NCI-H2029 (cell line): Measurements from ENCODE around the gene TM9SF4.

ENCODE experiments used
- DNase-seq: peaks from one replicate; lab custom pipeline; 2025; lab: John Stamatoyannopoulos, UW

The TM9SF4 gene

DNA sequence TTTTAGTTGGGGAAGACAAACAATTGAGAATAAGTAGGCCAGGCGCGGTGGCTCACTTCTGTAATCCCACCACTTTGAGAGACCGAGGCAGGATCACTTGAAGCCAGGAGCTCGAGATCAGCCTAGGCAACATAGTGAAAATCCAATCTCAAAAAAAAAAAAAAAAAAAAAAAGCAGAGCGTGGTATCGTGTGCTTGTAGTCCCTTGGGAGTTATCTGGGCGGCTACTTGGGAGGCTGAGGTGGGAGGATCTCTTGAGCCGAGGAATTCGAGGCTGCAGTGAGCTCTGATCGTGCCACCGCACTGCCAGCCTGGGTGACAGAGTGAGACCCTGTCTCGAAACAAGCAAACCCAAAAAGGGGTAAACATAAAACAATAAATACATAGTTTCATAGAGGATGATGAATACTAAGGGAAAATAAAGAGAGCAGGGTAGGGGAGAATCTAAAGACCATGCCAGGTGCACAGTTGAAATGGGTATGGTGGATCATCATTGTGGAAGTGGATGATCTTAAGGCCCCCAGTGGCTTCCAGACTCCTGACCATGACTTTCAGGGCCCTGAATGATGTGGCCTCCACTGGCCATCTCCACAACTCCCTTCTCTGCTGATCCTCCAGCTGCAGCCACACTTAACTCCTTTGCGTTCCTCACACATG is 99.1 kb downstream of the TM9SF4 start:
- DNase-seq, result no peak

DNA sequence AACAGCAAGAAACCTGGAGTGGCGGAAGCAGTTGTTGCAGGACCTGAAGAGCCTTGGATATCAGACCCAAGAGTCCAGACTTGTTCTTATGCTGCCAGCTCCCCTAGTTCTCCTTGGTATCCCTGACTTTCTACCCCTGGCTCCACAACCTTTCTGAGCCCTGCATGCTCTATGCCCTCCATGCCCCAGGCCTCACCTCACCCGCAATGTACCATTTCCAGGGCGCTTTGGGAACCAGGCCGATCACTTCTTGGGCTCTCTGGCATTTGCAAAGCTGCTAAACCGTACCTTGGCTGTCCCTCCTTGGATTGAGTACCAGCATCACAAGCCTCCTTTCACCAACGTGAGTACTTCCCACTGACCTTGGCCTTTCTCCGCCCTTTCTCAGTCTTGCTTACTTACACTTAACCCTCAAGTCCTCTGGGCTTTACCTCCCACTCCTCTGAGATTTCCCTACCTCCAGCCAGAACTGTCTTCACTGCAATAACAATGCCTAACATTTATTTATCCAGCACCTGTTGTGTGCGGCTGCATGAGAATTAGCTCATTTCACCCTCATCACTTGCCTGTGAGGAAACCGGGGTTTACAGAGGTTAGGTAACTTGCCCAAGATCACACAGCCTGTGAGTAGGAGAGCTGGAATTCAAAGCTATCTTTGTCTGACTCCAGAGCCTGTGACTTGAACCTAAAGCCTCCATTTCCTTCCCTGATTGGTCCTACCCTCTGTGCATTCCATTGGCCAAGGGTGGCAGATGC is 100.5 kb downstream of the TM9SF4 start:
- DNase-seq, result no peak

GRCh38 chr20:32213870-32214269 is 104.4 kb downstream of the TM9SF4 start:
- no peak for DNase-seq

DNA sequence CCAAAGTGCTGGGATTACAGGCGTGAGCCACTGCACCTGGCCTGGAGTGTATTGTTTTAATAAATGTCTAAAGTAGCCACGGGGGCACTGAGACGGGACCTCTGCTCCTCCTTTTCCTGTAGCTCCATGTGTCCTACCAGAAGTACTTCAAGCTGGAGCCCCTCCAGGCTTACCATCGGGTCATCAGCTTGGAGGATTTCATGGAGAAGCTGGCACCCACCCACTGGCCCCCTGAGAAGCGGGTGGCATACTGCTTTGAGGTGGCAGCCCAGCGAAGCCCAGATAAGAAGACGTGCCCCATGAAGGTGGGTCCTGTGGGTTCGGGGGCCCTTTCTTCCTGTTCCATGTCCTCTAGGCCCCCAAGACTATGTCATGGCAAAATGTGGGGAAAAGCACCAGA is 105.6 kb downstream of the TM9SF4 start:
- no peak for DNase-seq

DNA sequence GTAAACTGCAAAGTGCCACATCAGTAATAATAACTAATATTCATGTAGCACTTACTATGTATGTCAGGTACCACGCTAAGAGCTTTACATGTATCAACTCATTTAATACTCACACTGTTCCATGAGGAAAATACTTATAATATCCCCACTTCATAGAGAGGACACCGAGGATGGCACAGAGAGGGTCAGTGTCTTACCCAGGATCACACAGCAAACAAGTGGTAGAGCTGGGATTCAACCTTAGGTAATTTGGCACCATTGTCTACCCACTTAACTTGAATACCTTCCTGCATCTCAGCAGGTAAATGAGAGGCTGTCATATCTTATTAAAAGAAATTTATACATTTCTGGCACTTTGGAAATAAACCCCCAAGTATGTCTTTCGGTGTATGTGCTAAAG is 106.2 kb downstream of the TM9SF4 start:
- no peak for DNase-seq

DNA sequence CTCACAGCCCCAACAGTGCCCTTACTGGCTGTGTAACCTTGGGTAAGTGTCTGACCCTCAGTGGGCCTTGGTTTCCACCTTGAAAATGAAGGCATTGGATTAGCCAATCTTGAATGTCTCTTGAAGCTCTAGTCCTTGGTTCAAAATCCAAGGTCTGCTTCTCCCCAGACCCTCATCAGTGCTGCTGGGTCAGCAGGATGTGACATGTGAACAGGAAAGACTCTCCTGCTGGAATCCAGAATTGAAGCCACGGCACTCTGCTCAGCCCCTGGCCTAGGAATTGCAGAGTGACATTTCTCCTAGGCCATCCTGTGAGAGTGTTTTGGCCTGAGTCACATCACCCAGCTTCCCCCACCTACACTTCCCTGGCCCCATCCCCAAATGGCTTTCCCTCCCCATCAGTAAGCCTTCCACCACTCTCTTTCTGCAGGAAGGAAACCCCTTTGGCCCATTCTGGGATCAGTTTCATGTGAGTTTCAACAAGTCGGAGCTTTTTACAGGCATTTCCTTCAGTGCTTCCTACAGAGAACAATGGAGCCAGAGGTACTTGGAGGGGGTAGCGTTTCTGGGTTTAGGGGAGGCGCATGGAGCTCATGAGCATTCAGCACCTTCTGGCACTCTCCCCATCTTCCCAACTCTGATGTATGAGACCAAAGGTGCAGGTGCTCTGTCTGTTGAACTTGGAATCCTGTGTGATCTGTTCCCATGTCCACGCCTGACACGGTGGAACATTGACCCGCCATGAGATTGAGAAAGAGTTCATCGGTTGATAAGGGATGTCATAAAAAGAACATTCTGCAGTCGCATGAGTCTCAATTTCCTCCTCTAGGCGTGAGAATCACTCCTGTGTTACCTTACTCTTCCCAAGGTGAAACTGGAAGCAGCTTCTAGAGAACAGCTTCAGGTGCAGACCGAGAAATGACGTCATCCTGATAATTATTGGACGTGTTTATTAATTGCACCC is 106.9 kb downstream of the TM9SF4 start:
- no peak for DNase-seq
